H1 (cell line): ENCODE data around the gene MRC2. TPM values are rescaled to one million over a fixed set of nuclear protein-coding genes. Genes with fewer than 3 reads are reported as not detected.

ENCODE experiments used
- EP300 ChIP-seq, 2 experiments: IDR thresholded peaks; 1 replicate in 1 of 2; 2 replicates in 1 of 2; pipeline ENCODE4 v1.6.1; 2011 to 2012; ENCODE audit warnings: low read depth in 2 of 2, low read length in 2 of 2, mild to moderate bottlenecking in 2 of 2, borderline replicate concordance in 1 of 2, inconsistent platforms in 1 of 2, moderate library complexity in 1 of 2
- KDM5A ChIP-seq: fragments of 200-600 bp; IDR thresholded peaks from 2 replicates; pipeline ENCODE4 v1.7.1; 2012; ENCODE audit warnings: mild to moderate bottlenecking, low read length, inconsistent platforms, mixed read lengths
- MAFK ChIP-seq: IDR thresholded peaks from 2 replicates; pipeline ENCODE4 v1.6.1; 2012; ENCODE audit warnings: low read depth, mild to moderate bottlenecking, improper control_type of control experiment, low read length
- RNF2 ChIP-seq: fragments of 200-900, 300-1000 bp; sonication (generic); IDR thresholded peaks from 2 replicates; pipeline ENCODE4 v1.7.1; 2016; ENCODE audit warnings: borderline replicate concordance, low read depth, mild to moderate bottlenecking, antibody characterized with exemption, low read length; ENCODE audit not compliant: poor library complexity, severe bottlenecking; ENCODE audit errors: missing control alignments
- polyA plus RNA-seq, 7 experiments: library from polyadenylated mRNA; depleted of rRNA in 3 of 7; stranded (reverse) in 5 of 7; unstranded in 2 of 7; fragments of >200 nt in 5 of 7; fragments of 200-250 nt in 2 of 7; gene quantifications; 1 replicate in 5 of 7; 2 replicates in 1 of 7; 4 replicates in 1 of 7; pipeline versions ENCODE4 v1.2.1 to v1.2.3, GENCODE V29; 2011 to 2013; ENCODE audit warnings: missing spikeins in 2 of 7, mixed read lengths in 2 of 7
- total RNA-seq: library from RNA; stranded (reverse); fragmentation: NEBNext Ultra II Directional; extraction: Animal tissue kit (Norgen Biotek cat#: 25700); gene quantifications from 2 replicates; pipeline ENCODE4 v1.2.1, GENCODE V29; 2021

Gene MRC2
- total and polyA plus RNA-seq, 2 of the 8 experiments (the other 6 are each of a cell fraction or from before 2014, with no cell fraction given): 7.0 to 24.2 TPM

DNA sequence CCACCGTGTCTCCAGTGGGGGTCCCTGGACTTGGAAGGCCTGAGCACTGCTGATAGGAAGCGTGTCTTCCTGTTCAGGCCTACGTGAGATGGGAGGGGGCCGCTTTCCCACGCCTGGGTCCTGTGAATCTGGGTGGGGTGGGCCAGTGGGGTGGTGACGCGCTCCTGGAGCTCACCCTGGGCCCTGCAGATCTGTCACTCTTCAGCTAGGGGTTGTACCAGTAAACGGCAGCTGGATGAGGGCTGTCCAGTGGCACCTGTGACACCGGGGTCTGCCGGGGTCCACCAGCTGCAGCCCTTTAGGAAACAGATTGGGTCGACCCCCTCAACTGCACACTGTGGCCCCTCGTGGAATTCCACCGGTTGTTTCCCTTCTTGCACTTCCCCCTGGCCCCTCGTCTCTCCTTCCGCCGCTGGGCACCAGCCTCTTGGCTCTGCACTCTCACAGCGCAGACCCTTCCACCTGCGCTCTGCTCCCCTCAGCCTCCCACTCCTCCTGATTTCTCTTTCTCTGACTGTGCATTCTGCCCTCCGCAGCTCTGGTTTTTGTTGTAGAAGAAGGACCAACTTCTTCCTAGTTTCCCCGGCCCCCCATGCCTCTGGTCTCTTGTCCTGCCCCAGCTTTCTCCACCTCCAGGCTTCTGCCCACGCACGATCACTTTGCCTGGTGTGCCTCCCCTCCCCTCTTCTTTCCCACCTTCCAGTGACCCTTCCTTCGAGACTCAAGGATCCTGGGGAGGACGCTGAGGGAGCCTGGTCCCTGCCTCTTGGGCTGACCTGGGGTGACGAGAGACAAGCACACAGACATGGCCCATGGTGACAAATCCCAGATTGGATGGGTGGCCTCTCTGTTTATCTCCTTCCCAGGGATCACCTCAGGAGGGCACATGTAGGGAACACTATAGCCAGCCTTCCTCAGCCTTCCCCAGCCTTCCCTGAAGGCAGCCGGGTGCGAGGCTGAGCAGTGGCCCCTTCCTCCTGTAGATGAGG lies 4.8 kb downstream of the MRC2 start (continued):
- TF ChIP-seq EP300 (IDR thresholded peaks at IDR 0.05; ENCODE audit: borderline replicate concordance in 1 of 2, low read depth in 2 of 2, low read length in 2 of 2) (no peak), MAFK (no peak), RNF2 (no peak), KDM5A (no peak)
